HG03066 (cell line): ENCODE data around the gene CDIPT.
"Not testable (repeated sequence)": the region's sequence is repeated elsewhere in the genome, so short reads cannot be mapped to it uniquely, and the experiment has no call there.

ENCODE experiments used
- ATAC-seq: cut with Tn5 transposase; IDR thresholded peaks from one replicate; pipeline ENCODE4 v1.9.1; 2021; ENCODE audit warnings: low read depth; ENCODE audit not compliant: unreplicated experiment

CDIPT gene

GRCh38 chr16:29833219-29833618 lies 29.8 kb downstream of the CDIPT start:
- not testable (repeated sequence) for ATAC-seq

- ATAC-seq = no peak
Observed at GRCh38 chr16:29831490-29831889, 31.5 kb downstream of the CDIPT start.

GRCh38 chr16:29830774-29831173 lies 32.3 kb downstream of the CDIPT start:
- no peak for ATAC-seq

GRCh38 chr16:29826342-29826695 lies 36.7 kb downstream of the CDIPT start:
- ATAC-seq = no peak

- no peak for ATAC-seq
Observed at GRCh38 chr16:29825145-29826044, 37.6 kb downstream of the CDIPT start.

GRCh38 chr16:29824589-29825144 lies 38.4 kb downstream of the CDIPT start:
- ATAC-seq = no peak

GRCh38 chr16:29821643-29822115 lies 41.3 kb downstream of the CDIPT start:
- no peak for ATAC-seq

GRCh38 chr16:29820730-29821642 lies 42.0 kb downstream of the CDIPT start:
- peak; percentile 36 for ATAC-seq

GRCh38 chr16:29820271-29820701 lies 42.7 kb downstream of the CDIPT start, which contains the start of gene MVP:
MVP (plus strand) TSS chr16:29820462; CDS start chr16:29830550, 10,088 bp downstream.
- no peak for ATAC-seq

- ATAC-seq = no peak
Observed at GRCh38 chr16:29819506-29819905, 43.5 kb downstream of the CDIPT start.

- no peak for ATAC-seq
Observed at GRCh38 chr16:29818082-29818481, 44.9 kb downstream of the CDIPT start.

- no peak for ATAC-seq
Observed at GRCh38 chr16:29816694-29817441, 46.2 kb downstream of the CDIPT start.

- ATAC-seq = peak; percentile 51
Observed at GRCh38 chr16:29815793-29816693, 47.0 kb downstream of the CDIPT start, which contains the start of gene PAGR1. PAGR1 (plus strand) TSS chr16:29816152; CDS start chr16:29816526, 374 bp downstream.

GRCh38 chr16:29815032-29815721 lies 47.8 kb downstream of the CDIPT start:
- no peak for ATAC-seq

- ATAC-seq = no peak
Observed at GRCh38 chr16:29814592-29814991, 48.4 kb downstream of the CDIPT start.

GRCh38 chr16:29813644-29814562 lies 49.1 kb downstream of the CDIPT start:
- ATAC-seq = no peak
